ENCODE results near the gene C3orf85.

DNA sequence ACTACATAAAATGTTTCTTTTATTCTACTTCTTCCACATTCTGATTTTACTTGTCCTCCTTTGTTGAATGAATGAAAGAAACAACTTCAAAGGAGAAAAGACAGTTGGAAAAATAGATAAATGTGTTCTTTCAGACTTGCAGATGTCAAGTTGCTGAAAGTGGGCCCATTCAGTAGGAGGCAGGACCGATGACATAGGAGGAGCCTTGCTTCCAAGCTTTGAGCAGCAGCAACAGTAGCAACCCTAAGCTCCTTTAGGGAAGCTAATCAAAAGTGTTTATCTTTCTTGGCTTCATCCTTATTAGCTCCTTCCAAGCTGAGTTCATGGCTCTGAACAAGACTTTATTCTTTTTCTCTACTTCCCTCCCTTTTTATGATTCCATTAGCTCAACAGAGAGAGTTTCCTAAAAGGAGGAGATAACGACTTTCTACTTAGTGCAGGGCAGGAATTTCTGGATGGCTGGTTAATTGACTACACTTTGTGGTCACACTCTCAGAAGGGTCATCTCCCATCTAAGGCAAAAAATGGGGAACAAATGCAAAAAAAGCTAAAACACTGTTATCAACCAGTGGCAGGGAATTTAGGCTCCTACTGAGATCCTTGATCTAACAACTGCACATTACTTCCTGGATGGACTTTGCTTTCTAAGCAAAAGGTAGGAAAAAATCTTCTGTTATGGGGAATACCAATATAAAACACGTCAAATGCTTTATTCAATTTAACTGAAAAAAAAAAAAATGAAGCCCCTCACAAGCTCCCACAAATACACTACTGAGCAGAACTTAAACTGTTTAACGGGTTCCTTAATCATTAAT, 23.4 kb upstream of the C3orf85 start:
- TF ChIP-seq EZH2 (IDR thresholded peaks at IDR 0.05) (no peak), CTCF (IDR thresholded peaks at IDR 0.05) (no peak), EZH2phosphoT487 (IDR thresholded peaks at IDR 0.05) (no peak)

Measured in neural progenitor cell (in vitro differentiated cells).